Astrocyte of the spinal cord (primary cell): ENCODE results near the gene SLIT1.

Experiments
- DNase-seq: peaks from one replicate; pipeline ENCODE4 v3.0.0; 2011; ENCODE audit warnings: low read depth, low spot score
- H3K4me3 ChIP-seq: 2 replicates; pipeline ENCODE4 v1.5.1; 2011; ENCODE audit warnings: low read depth, mild to moderate bottlenecking, low read length, moderate library complexity
- CTCF ChIP-seq: IDR thresholded peaks from 2 replicates; pipeline ENCODE4 v1.5.1; 2012; ENCODE audit warnings: low read depth, mild to moderate bottlenecking, low read length, inconsistent platforms
- in situ Hi-C: cut with HindIII; loops from 2 replicates; pipeline ENCODE4 v1.10.0; 2017; ENCODE audit warnings: low sequenced_read_pairs

The SLIT1 gene

GRCh38 chr10:97004591-97004990 lies 181.2 kb downstream of the SLIT1 start:
- no peak overlapping the region for H3K4me3 ChIP-seq
- in situ Hi-C loops, result no loop called here
- no peak for DNase-seq
- TF ChIP-seq CTCF, result no peak

GRCh38 chr10:97003804-97004201 lies 182.0 kb downstream of the SLIT1 start:
- TF ChIP-seq CTCF, result no peak

GRCh38 chr10:97003151-97003803 lies 182.5 kb downstream of the SLIT1 start:
- TF ChIP-seq CTCF, result no peak
- in situ Hi-C loops, result no loop called here
- H3K4me3 ChIP-seq, result no peak overlapping the region
- no peak for DNase-seq

More at GRCh38 chr10:97003804-97004201, 182.0 kb downstream of the SLIT1 start:
- no peak overlapping the region for H3K4me3 ChIP-seq
- DNase-seq, result no peak
- in situ Hi-C loops, result no loop called here

GRCh38 chr10:97002670-97003069 lies 183.1 kb downstream of the SLIT1 start:
- no peak overlapping the region for H3K4me3 ChIP-seq
- in situ Hi-C loops, result no loop called here
- DNase-seq, result no peak
- TF ChIP-seq CTCF, result no peak

- no peak for TF ChIP-seq CTCF
Observed at GRCh38 chr10:97001183-97001991, 184.4 kb downstream of the SLIT1 start.

GRCh38 chr10:97000487-97001182 lies 185.1 kb downstream of the SLIT1 start:
- DNase-seq, result no peak
- in situ Hi-C loops, result no loop called here
- no peak overlapping the region for H3K4me3 ChIP-seq
- no peak for TF ChIP-seq CTCF

More at GRCh38 chr10:97001183-97001991, 184.4 kb downstream of the SLIT1 start:
- no peak overlapping the region for H3K4me3 ChIP-seq
- in situ Hi-C loops, result no loop called here
- no peak for DNase-seq
